Suprapubic skin (tissue), 4 donors: ENCODE results near the gene UBR1. TPM values are rescaled to one million over a fixed set of nuclear protein-coding genes. Genes with fewer than 3 reads are reported as not detected.
"Not testable (repeated sequence)": the region's sequence is repeated elsewhere in the genome, so short reads cannot be mapped to it uniquely, and the experiment has no call there.

Experiments
- DNase-seq, 2 donors: peaks; one replicate each; pipeline ENCODE4 v3.0.0-alpha.2; 2019; ENCODE audit warnings: low spot score in 2 of 2
- H3K27ac ChIP-seq: fragments of 200-600 bp; sonication (generic); one replicate; pipeline ENCODE4 v1.5.1; 2019
- H3K27me3 ChIP-seq: fragments of 200-600 bp; sonication (generic); one replicate; pipeline ENCODE4 v1.5.1; 2019
- H3K36me3 ChIP-seq: fragments of 200-600 bp; sonication (generic); one replicate; pipeline ENCODE4 v1.5.1; 2019
- H3K4me1 ChIP-seq: fragments of 200-600 bp; sonication (generic); one replicate; pipeline ENCODE4 v1.5.1; 2019
- H3K4me3 ChIP-seq: fragments of 200-600 bp; sonication (generic); one replicate; pipeline ENCODE4 v1.5.1; 2019; ENCODE audit warnings: mild to moderate bottlenecking
- H3K9me3 ChIP-seq: fragments of 200-600 bp; sonication (generic); one replicate; pipeline ENCODE4 v1.5.1; 2019
- CTCF ChIP-seq, 2 donors: fragments of 200-600 bp in 1 of 2; fragments of 450-650 bp in 1 of 2; sonication (generic) in 1 of 2; IDR thresholded peaks; one replicate each; pipeline ENCODE4 v1.5.1; 2016 to 2019; ENCODE audit warnings: antibody characterized with exemption in 2 of 2, mild to moderate bottlenecking in 1 of 2, moderate library complexity in 1 of 2
- EP300 ChIP-seq: sonication (generic); formaldehyde crosslinking; IDR thresholded peaks from one replicate; pipeline ENCODE4 v1.6.1; 2017; ENCODE audit warnings: antibody characterized with exemption
- POLR2A ChIP-seq, 2 donors: fragments of 450-650 bp; IDR thresholded peaks; one replicate each; pipeline ENCODE4 v1.6.1; 2017; ENCODE audit warnings: antibody characterized with exemption in 2 of 2, mild to moderate bottlenecking in 2 of 2, moderate library complexity in 2 of 2
- POLR2AphosphoS5 ChIP-seq, 3 donors: sonication (generic); formaldehyde crosslinking; IDR thresholded peaks; one replicate each; pipeline ENCODE4 v1.6.1; 2017; ENCODE audit warnings: antibody characterized with exemption in 3 of 3
- WGBS: methylation state at CpG from one replicate; pipeline ENCODE4 v1.1.5; 2018; 5-methylcytosine and 5-hydroxymethylcytosine counted together
- total RNA-seq, 4 donors: library from RNA; depleted of rRNA; stranded (reverse); fragments of >200 nt; gene quantifications; one replicate each; pipeline ENCODE4 v1.1.0, GENCODE V29; 2016

UBR1 gene
- total RNA-seq, 4 donors from 2014 or later: 14.0 to 41.4 (median 19.2) TPM

GRCh38 chr15:43132830-43133429, 27.1 kb upstream of the UBR1 start:
- Histone ChIP-seq H3K27ac (peak overlapping the region; percentile 87), H3K36me3 (peaks cover 16% of the 10 kb centered on the region), H3K27me3 (no peaks in the 10 kb centered on the region), H3K4me3 (peak overlapping the region; percentile 96), H3K9me3 (no peaks in the 10 kb centered on the region), H3K4me1 (peaks cover 17% of the 10 kb centered on the region)
- DNase-seq: peak in 1 of 2 donors; percentile 62
- TF ChIP-seq CTCF (IDR thresholded peaks at IDR 0.05): no peak
- TF ChIP-seq POLR2AphosphoS5 (IDR thresholded peaks at IDR 0.05): no peak
- TF ChIP-seq POLR2A (IDR thresholded peaks at IDR 0.05): no peak
- TF ChIP-seq EP300: no peak
- WGBS: 39% methylated on average over 19 of the region's 20 CpGs

- Histone ChIP-seq H3K4me1 (peaks cover 7% of the 10 kb centered on the region), H3K27ac (no peak overlapping the region), H3K9me3 (no peaks in the 10 kb centered on the region), H3K4me3 (no peak overlapping the region), H3K36me3 (no peaks in the 10 kb centered on the region), H3K27me3 (no peaks in the 10 kb centered on the region)
- WGBS: 92% methylated on average over 4 of the region's 4 CpGs
- TF ChIP-seq CTCF (IDR thresholded peaks at IDR 0.05) (no peak), POLR2A (IDR thresholded peaks at IDR 0.05) (no peak), EP300 (no peak), POLR2AphosphoS5 (IDR thresholded peaks at IDR 0.05) (no peak)
- no peak for DNase-seq
These were observed 23.1 kb upstream of the UBR1 start for GRCh38 chr15:43128980-43129335.

- not testable (repeated sequence) for DNase-seq, H3K27ac ChIP-seq, H3K27me3 ChIP-seq, H3K4me1 ChIP-seq, H3K36me3 ChIP-seq, H3K9me3 ChIP-seq, H3K4me3 ChIP-seq
- WGBS: 69% methylated on average over 10 of the region's 10 CpGs
These were observed 22.5 kb upstream of the UBR1 start for GRCh38 chr15:43128174-43128979.

- peaks cover 2% of the 10 kb centered on the region for H3K4me1 ChIP-seq
- no peak for DNase-seq
- H3K9me3 ChIP-seq: no peaks in the 10 kb centered on the region
- WGBS: 81% methylated on average over 2 of the region's 2 CpGs
- H3K27ac ChIP-seq: no peak overlapping the region
- no peaks in the 10 kb centered on the region for H3K36me3 ChIP-seq
- no peak overlapping the region for H3K4me3 ChIP-seq
- no peaks in the 10 kb centered on the region for H3K27me3 ChIP-seq
- TF ChIP-seq CTCF (IDR thresholded peaks at IDR 0.05): no peak
- TF ChIP-seq POLR2A (IDR thresholded peaks at IDR 0.05): no peak
- no peak for TF ChIP-seq POLR2AphosphoS5 (IDR thresholded peaks at IDR 0.05)
These were observed 21.9 kb upstream of the UBR1 start for GRCh38 chr15:43127752-43128151.

- TF ChIP-seq CTCF (IDR thresholded peaks at IDR 0.05): no peak
- no peak for TF ChIP-seq POLR2AphosphoS5 (IDR thresholded peaks at IDR 0.05)
- no peak for TF ChIP-seq EP300
- TF ChIP-seq POLR2A (IDR thresholded peaks at IDR 0.05): no peak
- H3K36me3 ChIP-seq: no peaks in the 10 kb centered on the region
- no peak for DNase-seq
- no peaks in the 10 kb centered on the region for H3K9me3 ChIP-seq
- no peak overlapping the region for H3K4me3 ChIP-seq
- 80% methylated on average over 6 of the region's 6 CpGs for WGBS
- no peak overlapping the region for H3K27ac ChIP-seq
- peaks cover 6% of the 10 kb centered on the region for H3K4me1 ChIP-seq
- no peaks in the 10 kb centered on the region for H3K27me3 ChIP-seq
These were observed 20.5 kb upstream of the UBR1 start for GRCh38 chr15:43126356-43126755.
